Tibial artery (tissue), 4 donors: Measurements from ENCODE around the gene KLHL30.
A peak's percentile ranks its signal among the peaks of the same experiment; 100 is the strongest.

ENCODE experiments used
- DNase-seq, 2 donors: peaks; one replicate each; pipeline ENCODE4 v3.0.0-alpha.2; 2019
- H3K27ac ChIP-seq, 2 donors: fragments of 200-600 bp; sonication (generic) in 1 of 2; 1 replicate in 1 of 2; 2 replicates in 1 of 2; pipeline ENCODE4 v1.5.1; 2018 to 2019; ENCODE audit warnings: mild to moderate bottlenecking in 1 of 2
- H3K27me3 ChIP-seq, 2 donors: fragments of 200-600 bp; sonication (generic) in 1 of 2; one replicate each; pipeline versions ENCODE4 v1.5.1 to v1.6.0; 2016 to 2019
- H3K36me3 ChIP-seq, 3 donors: fragments of 200-600 bp; sonication (generic) in 2 of 3; one replicate each; pipeline ENCODE4 v1.5.1; 2016 to 2019; ENCODE audit warnings: mild to moderate bottlenecking in 2 of 3
- H3K4me1 ChIP-seq, 4 donors: fragments of 200-600 bp; sonication (generic) in 2 of 4; 1 replicate in 3 of 4; 2 replicates in 1 of 4; pipeline ENCODE4 v1.5.1; 2016 to 2019
- H3K4me3 ChIP-seq, 2 donors: fragments of 200-600 bp; sonication (generic) in 1 of 2; 1 replicate in 1 of 2; 2 replicates in 1 of 2; pipeline ENCODE4 v1.5.1; 2018 to 2019; ENCODE audit warnings: mild to moderate bottlenecking in 2 of 2
- H3K9me3 ChIP-seq, 3 donors: fragments of 200-600 bp; sonication (generic) in 1 of 3; one replicate each; pipeline ENCODE4 v1.5.1; 2016 to 2019
- CTCF ChIP-seq, 2 experiments: fragments of 200-600 bp in 1 of 2; fragments of 450-650 bp in 1 of 2; IDR thresholded peaks; one replicate each; pipeline ENCODE4 v1.5.1; 2017 to 2019; ENCODE audit warnings: antibody characterized with exemption in 2 of 2, mild to moderate bottlenecking in 1 of 2, moderate library complexity in 1 of 2
- intact Hi-C: fragments of 100-400 bp; cut with DNase I; formaldehyde crosslinking; loops from one replicate; pipeline ENCODE4 v1.15.0; 2023; ENCODE audit warnings: low total_unique reads

KLHL30 gene

GRCh38 chr2:238166391-238167343 is 28.2 kb downstream of the KLHL30 start:
- DNase-seq, result no peak
- TF ChIP-seq CTCF (IDR thresholded peaks at IDR 0.05), result no peak
- H3K9me3 ChIP-seq, result no peaks in the 10 kb centered on the region
- H3K4me1 ChIP-seq, result peaks cover 0 to 49% (median 34%) of the 10 kb centered on the region in 4 donors
- H3K36me3 ChIP-seq, result peaks cover 5 to 42% (median 31%) of the 10 kb centered on the region in 3 donors
- no peak overlapping the region for H3K4me3 ChIP-seq
- intact Hi-C loops, result no loop called here
- H3K27me3 ChIP-seq, result peaks cover 0 to 27% of the 10 kb centered on the region in 2 donors
- no peak overlapping the region for H3K27ac ChIP-seq

- H3K27ac ChIP-seq, result no peak overlapping the region
- H3K9me3 ChIP-seq, result no peaks in the 10 kb centered on the region
- H3K27me3 ChIP-seq, result peaks cover 0 to 21% of the 10 kb centered on the region in 2 donors
- peaks cover 11 to 48% (median 37%) of the 10 kb centered on the region in 3 donors for H3K36me3 ChIP-seq
- no peak for TF ChIP-seq CTCF (IDR thresholded peaks at IDR 0.05)
- peaks cover 0 to 51% (median 34%) of the 10 kb centered on the region in 4 donors for H3K4me1 ChIP-seq
- intact Hi-C loops, result no loop called here
- no peak for DNase-seq
- no peak overlapping the region for H3K4me3 ChIP-seq
Measured at GRCh38 chr2:238167344-238167715, 28.9 kb downstream of the KLHL30 start.

GRCh38 chr2:238167761-238168160 is 29.3 kb downstream of the KLHL30 start:
- H3K27ac ChIP-seq, result peak overlapping the region; percentile 44 to 51
- intact Hi-C loops, result no loop called here
- no peak for DNase-seq

GRCh38 chr2:238168196-238169047 is 30.0 kb downstream of the KLHL30 start:
- no peak for TF ChIP-seq CTCF (IDR thresholded peaks at IDR 0.05)
- Histone ChIP-seq H3K27me3 (peaks cover 0 to 10% of the 10 kb centered on the region in 2 donors), H3K27ac (peak overlapping the region; percentile 44 to 51), H3K4me3 (no peak overlapping the region), H3K4me1 (peaks cover 0 to 47% (median 32%) of the 10 kb centered on the region in 4 donors), H3K36me3 (peaks cover 22 to 59% (median 48%) of the 10 kb centered on the region in 3 donors), H3K9me3 (no peaks in the 10 kb centered on the region)
- DNase-seq, result no peak
- intact Hi-C loops, result no loop called here

More at GRCh38 chr2:238167761-238168160, 29.3 kb downstream of the KLHL30 start:
- H3K4me3 ChIP-seq, result no peak overlapping the region
- H3K27me3 ChIP-seq, result peaks cover 0 to 17% of the 10 kb centered on the region in 2 donors
- peaks cover 16 to 53% (median 42%) of the 10 kb centered on the region in 3 donors for H3K36me3 ChIP-seq
- peaks cover 0 to 51% (median 34%) of the 10 kb centered on the region in 4 donors for H3K4me1 ChIP-seq
- no peaks in the 10 kb centered on the region for H3K9me3 ChIP-seq
- no peak for TF ChIP-seq CTCF (IDR thresholded peaks at IDR 0.05)

GRCh38 chr2:238169048-238169707 is 30.7 kb downstream of the KLHL30 start:
- peaks cover 0 to 40% (median 25%) of the 10 kb centered on the region in 4 donors for H3K4me1 ChIP-seq
- peaks cover 29 to 67% (median 56%) of the 10 kb centered on the region in 3 donors for H3K36me3 ChIP-seq
- no peak for TF ChIP-seq CTCF (IDR thresholded peaks at IDR 0.05)
- DNase-seq, result peak; percentile 82 to 85
- no peaks in the 10 kb centered on the region for H3K9me3 ChIP-seq
- H3K4me3 ChIP-seq, result no peak overlapping the region
- H3K27ac ChIP-seq, result peak overlapping the region; percentile 44 to 51
- intact Hi-C loops, result no loop called here
- peaks cover 0 to 2% of the 10 kb centered on the region in 2 donors for H3K27me3 ChIP-seq
